Measurements from ENCODE around the gene ARPC2. TPM values are rescaled to one million over a fixed set of nuclear protein-coding genes. Genes with fewer than 3 reads are reported as not detected.
A peak's percentile ranks its signal among the peaks of the same experiment; 100 is the strongest.

The ARPC2 gene
- total and polyA plus RNA-seq, 10 of the 15 experiments (the other 5 are each of a cell fraction or from before 2014, with no cell fraction given) = 440 to 980 (median 709) TPM

- TF ChIP-seq SREBF1 (IDR thresholded peaks at IDR 0.05; ENCODE audit: low read length) = no peak
- TF ChIP-seq, protein P1, sequence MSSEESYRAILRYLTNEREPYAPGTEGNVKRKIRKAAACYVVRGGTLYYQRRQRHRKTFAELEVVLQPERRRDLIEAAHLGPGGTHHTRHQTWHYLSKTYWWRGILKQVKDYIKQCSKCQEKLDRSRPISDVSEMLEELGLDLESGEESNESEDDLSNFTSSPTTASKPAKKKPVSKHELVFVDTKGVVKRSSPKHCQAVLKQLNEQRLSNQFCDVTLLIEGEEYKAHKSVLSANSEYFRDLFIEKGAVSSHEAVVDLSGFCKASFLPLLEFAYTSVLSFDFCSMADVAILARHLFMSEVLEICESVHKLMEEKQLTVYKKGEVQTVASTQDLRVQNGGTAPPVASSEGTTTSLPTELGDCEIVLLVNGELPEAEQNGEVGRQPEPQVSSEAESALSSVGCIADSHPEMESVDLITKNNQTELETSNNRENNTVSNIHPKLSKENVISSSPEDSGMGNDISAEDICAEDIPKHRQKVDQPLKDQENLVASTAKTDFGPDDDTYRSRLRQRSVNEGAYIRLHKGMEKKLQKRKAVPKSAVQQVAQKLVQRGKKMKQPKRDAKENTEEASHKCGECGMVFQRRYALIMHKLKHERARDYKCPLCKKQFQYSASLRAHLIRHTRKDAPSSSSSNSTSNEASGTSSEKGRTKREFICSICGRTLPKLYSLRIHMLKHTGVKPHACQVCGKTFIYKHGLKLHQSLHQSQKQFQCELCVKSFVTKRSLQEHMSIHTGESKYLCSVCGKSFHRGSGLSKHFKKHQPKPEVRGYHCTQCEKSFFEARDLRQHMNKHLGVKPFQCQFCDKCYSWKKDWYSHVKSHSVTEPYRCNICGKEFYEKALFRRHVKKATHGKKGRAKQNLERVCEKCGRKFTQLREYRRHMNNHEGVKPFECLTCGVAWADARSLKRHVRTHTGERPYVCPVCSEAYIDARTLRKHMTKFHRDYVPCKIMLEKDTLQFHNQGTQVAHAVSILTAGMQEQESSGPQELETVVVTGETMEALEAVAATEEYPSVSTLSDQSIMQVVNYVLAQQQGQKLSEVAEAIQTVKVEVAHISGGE (CRISPR knock-in tag; IDR thresholded peaks at IDR 0.05) = no peak
- TF ChIP-seq SREBF2 (IDR thresholded peaks at IDR 0.05; ENCODE audit: low read length) = no peak
- TF ChIP-seq CBX3 (IDR thresholded peaks at IDR 0.05; ENCODE audit: borderline replicate concordance, low read depth) = no peak
- no peak for TF ChIP-seq ZNF274 (IDR thresholded peaks at IDR 0.05; ENCODE audit: insufficient read depth, insufficient read length)
- TF ChIP-seq YBX1 (IDR thresholded peaks at IDR 0.05) = no peak
- no peak for TF ChIP-seq BMI1 (IDR thresholded peaks at IDR 0.05; ENCODE audit: borderline replicate concordance)
- TF ChIP-seq ZNF384 (IDR thresholded peaks at IDR 0.05; ENCODE audit: borderline replicate concordance, low read depth, low read length) = no peak
- TF ChIP-seq BHLHE40 (IDR thresholded peaks at IDR 0.05; ENCODE audit: borderline replicate concordance in 1 of 2, low read depth in 2 of 2, low read length in 1 of 2) = no peak
- TF ChIP-seq, protein P2, sequence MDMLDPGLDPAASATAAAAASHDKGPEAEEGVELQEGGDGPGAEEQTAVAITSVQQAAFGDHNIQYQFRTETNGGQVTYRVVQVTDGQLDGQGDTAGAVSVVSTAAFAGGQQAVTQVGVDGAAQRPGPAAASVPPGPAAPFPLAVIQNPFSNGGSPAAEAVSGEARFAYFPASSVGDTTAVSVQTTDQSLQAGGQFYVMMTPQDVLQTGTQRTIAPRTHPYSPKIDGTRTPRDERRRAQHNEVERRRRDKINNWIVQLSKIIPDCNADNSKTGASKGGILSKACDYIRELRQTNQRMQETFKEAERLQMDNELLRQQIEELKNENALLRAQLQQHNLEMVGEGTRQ (IDR thresholded peaks at IDR 0.05; ENCODE audit: borderline replicate concordance, low read depth, low read length) = no peak
- TF ChIP-seq ZNF687 (IDR thresholded peaks at IDR 0.05) = no peak
- peak in 1 of 2 experiments; percentile 29; a peak in 1 of 4 replicates for TF ChIP-seq ETV6 (conservative IDR thresholded peaks at IDR 0.05 in 1 of 2, IDR thresholded peaks at IDR 0.05 in 1 of 2; ENCODE audit: borderline replicate concordance in 1 of 2, low read depth in 1 of 2)
- no peak for TF ChIP-seq ATF3 (IDR thresholded peaks at IDR 0.05; ENCODE audit: borderline replicate concordance, extremely low read depth, low read depth, low read length)
- no peak for TF ChIP-seq GABPA (IDR thresholded peaks at IDR 0.05; ENCODE audit: low read depth)
- TF ChIP-seq, protein P3, sequence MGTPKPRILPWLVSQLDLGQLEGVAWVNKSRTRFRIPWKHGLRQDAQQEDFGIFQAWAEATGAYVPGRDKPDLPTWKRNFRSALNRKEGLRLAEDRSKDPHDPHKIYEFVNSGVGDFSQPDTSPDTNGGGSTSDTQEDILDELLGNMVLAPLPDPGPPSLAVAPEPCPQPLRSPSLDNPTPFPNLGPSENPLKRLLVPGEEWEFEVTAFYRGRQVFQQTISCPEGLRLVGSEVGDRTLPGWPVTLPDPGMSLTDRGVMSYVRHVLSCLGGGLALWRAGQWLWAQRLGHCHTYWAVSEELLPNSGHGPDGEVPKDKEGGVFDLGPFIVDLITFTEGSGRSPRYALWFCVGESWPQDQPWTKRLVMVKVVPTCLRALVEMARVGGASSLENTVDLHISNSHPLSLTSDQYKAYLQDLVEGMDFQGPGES (IDR thresholded peaks at IDR 0.05) = no peak
- no peak for TF ChIP-seq ZNF622 (IDR thresholded peaks at IDR 0.05)
- TF ChIP-seq KAT2A (conservative IDR thresholded peaks at IDR 0.05; ENCODE audit: control insufficient read depth, low read depth, low read length) = no peak
- peak; percentile 40 to 45; a peak in 2 of 4 replicates for TF ChIP-seq IKZF2 (IDR thresholded peaks at IDR 0.05)
- no peak for TF ChIP-seq PML (IDR thresholded peaks at IDR 0.05; ENCODE audit: low read length)
Measured at GRCh38 chr2:218218268-218219185, 1.5 kb downstream of the ARPC2 start (continued).

Data from GM12878 (cell line).